PC-9 (cell line): Measurements from ENCODE around the gene CCDC18. TPM values are rescaled to one million over a fixed set of nuclear protein-coding genes. Genes with fewer than 3 reads are reported as not detected.

ENCODE experiments used
- BruUV-seq: library from RNA; stranded (reverse); fragments of 400-500 nt; replicated peaks from 2 replicates; lab custom pipeline; 2021; lab: Mats Ljungman, UMichigan
- CTCF ChIA-PET: fragments of 300-600 bp; sonication (Branson Sonifier 250); formaldehyde crosslinking; loops from one replicate; lab custom pipeline; 2022; ENCODE audit warnings: antibody characterized with exemption; lab: Charles Lee
- POLR2A ChIA-PET: fragments of 300-600 bp; sonication (Branson Sonifier 250); formaldehyde crosslinking; loops from one replicate; lab custom pipeline; 2022; ENCODE audit warnings: antibody characterized with exemption; ENCODE audit not compliant: unreplicated experiment; lab: Charles Lee
- DNase-seq, 2 experiments: peaks; one replicate each; pipeline versions ENCODE4 v3.0.0 to v3.0.0-alpha.2; 2015 to 2022; ENCODE audit warnings: mixed read lengths in 1 of 2
- H2AFZ ChIP-seq: fragments of 200-600 bp; sonication (generic); 2 replicates; pipeline ENCODE4 v1.8.1; 2017; ENCODE audit warnings: antibody characterized with exemption
- H3F3A ChIP-seq: fragments of 200-600 bp; sonication (generic); 2 replicates; pipeline ENCODE4 v1.8.1; 2017; ENCODE audit warnings: antibody characterized with exemption, mild to moderate bottlenecking, low read depth; ENCODE audit not compliant: insufficient read depth
- H3K27ac ChIP-seq: fragments of 200-600 bp; sonication (generic); 2 replicates; pipeline ENCODE4 v1.6.1; 2016; ENCODE audit warnings: mixed run types
- H3K27me3 ChIP-seq: fragments of 200-600 bp; sonication (generic); 2 replicates; pipeline ENCODE4 v1.6.1; 2016; ENCODE audit warnings: low read depth, mixed run types; ENCODE audit not compliant: insufficient read depth
- H3K36me3 ChIP-seq: fragments of 200-600 bp; sonication (generic); 2 replicates; pipeline ENCODE4 v1.6.1; 2016; ENCODE audit warnings: low read depth, mixed run types
- H3K4me1 ChIP-seq: fragments of 200-600 bp; sonication (generic); replicated peaks from 2 replicates; pipeline ENCODE4 v1.6.1; 2016; ENCODE audit warnings: mixed run types; ENCODE audit not compliant: insufficient read depth
- H3K4me2 ChIP-seq: fragments of 200-600 bp; sonication (generic); 2 replicates; pipeline ENCODE4 v1.6.1; 2017; ENCODE audit warnings: mixed run types
- H3K4me3 ChIP-seq: fragments of 200-600 bp; sonication (generic); 2 replicates; pipeline ENCODE4 v1.6.1; 2016; ENCODE audit warnings: mixed run types
- H3K79me2 ChIP-seq: fragments of 200-600 bp; sonication (generic); 2 replicates; pipeline ENCODE4 v1.6.1; 2017; ENCODE audit warnings: low read depth, mixed run types
- H3K9me2 ChIP-seq: fragments of 200-600 bp; sonication (generic); 2 replicates; pipeline ENCODE4 v1.8.1; 2017; ENCODE audit warnings: mild to moderate bottlenecking; ENCODE audit not compliant: insufficient read depth
- H3K9me3 ChIP-seq: fragments of 200-600 bp; sonication (generic); 2 replicates; pipeline ENCODE4 v1.8.1; 2016; ENCODE audit warnings: low read depth; ENCODE audit not compliant: insufficient read depth
- H4K20me1 ChIP-seq: fragments of 200-600 bp; sonication (generic); 2 replicates; pipeline ENCODE4 v1.8.1; 2017; ENCODE audit not compliant: insufficient read depth
- EZH2 ChIP-seq: fragments of 200-600 bp; sonication (generic); IDR thresholded peaks from 2 replicates; pipeline ENCODE4 v1.8.0; 2017; ENCODE audit warnings: antibody characterized with exemption, low read depth
- intact Hi-C: fragments of 100-400 bp; cut with micrococcal nuclease; formaldehyde crosslinking; loops from one replicate; pipeline ENCODE4 v1.10.0; 2022; ENCODE audit not compliant: unreplicated experiment
- total RNA-seq: library from RNA; stranded (reverse); gene quantifications from 2 replicates; pipeline ENCODE4 v1.2.3, GENCODE V29; 2021
- TF ChIP-seq, protein P1 (sequence below): fragments of 200-600 bp; sonication (generic); conservative IDR thresholded peaks from 2 replicates; pipeline ENCODE4 v1.6.1; 2017; ENCODE audit warnings: mixed run types, antibody characterized with exemption, mild to moderate bottlenecking, moderate library complexity

The CCDC18 gene
- total RNA-seq, 1 experiment from 2014 or later = 15.4 TPM

DNA sequence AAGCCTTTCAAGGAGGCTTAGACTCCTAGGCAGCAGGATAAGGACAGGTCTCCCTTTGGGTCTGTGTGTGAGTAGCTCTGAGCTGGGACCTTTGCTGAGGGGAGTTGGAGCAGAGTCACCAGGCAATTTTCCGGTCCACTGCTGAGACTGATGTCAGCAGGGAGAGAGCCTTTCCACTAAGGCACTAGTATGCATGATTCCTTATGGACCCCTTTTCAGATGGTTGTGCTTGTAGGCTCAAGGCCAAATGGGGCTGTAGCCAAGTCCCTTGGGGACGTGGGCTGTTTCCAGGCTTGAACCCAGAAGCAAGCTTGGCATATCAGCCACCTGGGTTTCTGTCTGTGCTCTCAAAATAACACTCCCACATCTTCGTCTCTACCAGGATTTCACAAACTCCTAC lies 73.0 kb downstream of the CCDC18 start:
- H3K9me3 ChIP-seq = peaks cover 9% of the 10 kb centered on the region; the same call in 1 of the 2 replicates
- H3K36me3 ChIP-seq = peaks cover 16% of the 10 kb centered on the region
- CTCF ChIA-PET = no interaction called here
- H3K4me2 ChIP-seq = no peak overlapping the region
- H3K27ac ChIP-seq = no peak overlapping the region
- H3K79me2 ChIP-seq = no peaks in the 10 kb centered on the region
- no peak overlapping the region for H2AFZ ChIP-seq
- no peaks in the 10 kb centered on the region for H3K27me3 ChIP-seq
- peaks cover 17% of the 10 kb centered on the region for H3F3A ChIP-seq
- H3K4me1 ChIP-seq = peaks cover 10% of the 10 kb centered on the region; the same call in 1 of the 2 replicates
- peak in 1 of 2 experiments; percentile 31 for DNase-seq
- intact Hi-C loops = no loop called here
- no TSS peak for BruUV-seq
- H3K4me3 ChIP-seq = no peak overlapping the region
- POLR2A ChIA-PET = no interaction called here
- no peaks in the 10 kb centered on the region for H4K20me1 ChIP-seq
- TF ChIP-seq EZH2 = no peak
- TF ChIP-seq, protein P1, sequence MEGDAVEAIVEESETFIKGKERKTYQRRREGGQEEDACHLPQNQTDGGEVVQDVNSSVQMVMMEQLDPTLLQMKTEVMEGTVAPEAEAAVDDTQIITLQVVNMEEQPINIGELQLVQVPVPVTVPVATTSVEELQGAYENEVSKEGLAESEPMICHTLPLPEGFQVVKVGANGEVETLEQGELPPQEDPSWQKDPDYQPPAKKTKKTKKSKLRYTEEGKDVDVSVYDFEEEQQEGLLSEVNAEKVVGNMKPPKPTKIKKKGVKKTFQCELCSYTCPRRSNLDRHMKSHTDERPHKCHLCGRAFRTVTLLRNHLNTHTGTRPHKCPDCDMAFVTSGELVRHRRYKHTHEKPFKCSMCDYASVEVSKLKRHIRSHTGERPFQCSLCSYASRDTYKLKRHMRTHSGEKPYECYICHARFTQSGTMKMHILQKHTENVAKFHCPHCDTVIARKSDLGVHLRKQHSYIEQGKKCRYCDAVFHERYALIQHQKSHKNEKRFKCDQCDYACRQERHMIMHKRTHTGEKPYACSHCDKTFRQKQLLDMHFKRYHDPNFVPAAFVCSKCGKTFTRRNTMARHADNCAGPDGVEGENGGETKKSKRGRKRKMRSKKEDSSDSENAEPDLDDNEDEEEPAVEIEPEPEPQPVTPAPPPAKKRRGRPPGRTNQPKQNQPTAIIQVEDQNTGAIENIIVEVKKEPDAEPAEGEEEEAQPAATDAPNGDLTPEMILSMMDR = no peak
- H3K9me2 ChIP-seq = no peaks in the 10 kb centered on the region

DNA sequence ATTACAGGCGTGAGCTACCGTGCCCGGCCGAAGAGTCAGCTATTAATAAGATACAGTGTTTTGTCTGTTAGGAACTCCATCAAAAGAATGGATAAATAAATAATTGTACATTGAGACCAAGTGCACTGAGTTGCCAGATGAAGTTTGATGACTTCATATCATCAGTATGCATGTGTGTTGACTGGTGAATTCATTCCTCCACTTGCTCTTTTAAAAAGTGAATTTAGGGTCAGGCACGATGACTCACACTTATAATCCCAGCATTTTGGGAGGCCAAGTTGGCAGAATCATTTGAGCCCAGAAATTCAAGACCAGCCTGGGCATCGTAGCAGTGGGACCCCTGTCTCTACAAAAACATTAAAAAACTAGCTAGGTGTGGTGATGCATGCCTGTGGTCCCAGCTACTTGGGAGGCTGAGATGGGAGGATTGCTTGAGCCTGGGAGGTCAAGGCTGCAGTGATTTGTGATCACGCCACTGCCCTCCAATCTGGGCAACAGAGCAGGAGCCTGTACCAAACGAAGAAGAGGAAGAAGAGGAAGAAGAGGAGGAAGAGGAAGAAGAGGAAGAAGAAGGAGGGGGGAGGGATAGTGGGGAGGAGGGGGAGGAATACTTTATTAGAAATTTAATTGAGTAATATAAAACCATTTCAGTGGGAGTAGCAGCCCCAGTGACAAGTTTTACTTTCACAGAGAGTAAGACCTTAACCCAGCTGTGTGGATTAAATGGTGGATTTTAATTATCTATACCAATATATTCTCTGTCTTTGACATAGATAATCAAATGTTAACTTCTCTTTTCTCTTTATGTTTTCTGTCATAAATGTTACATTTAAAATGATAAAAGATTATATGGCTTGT lies 74.9 kb downstream of the CCDC18 start:
- H3K4me1 ChIP-seq = peaks cover 10% of the 10 kb centered on the region; the same call in 1 of the 2 replicates
- ChIA-PET POLR2A (no interaction called here), CTCF (no interaction called here)
- no peaks in the 10 kb centered on the region for H3K9me2 ChIP-seq
- no TSS peak for BruUV-seq
- TF ChIP-seq, protein P1 = no peak
- no peak for TF ChIP-seq EZH2
- intact Hi-C loops = no loop called here
- H3K9me3 ChIP-seq = peaks cover 9% of the 10 kb centered on the region; the same call in 1 of the 2 replicates
- peak in 1 of 2 experiments; percentile 48 for DNase-seq
- H3K27ac ChIP-seq = no peak overlapping the region
- no peak overlapping the region for H2AFZ ChIP-seq
- no peak overlapping the region for H3K4me3 ChIP-seq
- H4K20me1 ChIP-seq = no peaks in the 10 kb centered on the region
- no peaks in the 10 kb centered on the region for H3K79me2 ChIP-seq
- H3F3A ChIP-seq = peaks cover 17% of the 10 kb centered on the region
- H3K27me3 ChIP-seq = no peaks in the 10 kb centered on the region
- H3K4me2 ChIP-seq = no peak overlapping the region
- peaks cover 29% of the 10 kb centered on the region for H3K36me3 ChIP-seq

DNA sequence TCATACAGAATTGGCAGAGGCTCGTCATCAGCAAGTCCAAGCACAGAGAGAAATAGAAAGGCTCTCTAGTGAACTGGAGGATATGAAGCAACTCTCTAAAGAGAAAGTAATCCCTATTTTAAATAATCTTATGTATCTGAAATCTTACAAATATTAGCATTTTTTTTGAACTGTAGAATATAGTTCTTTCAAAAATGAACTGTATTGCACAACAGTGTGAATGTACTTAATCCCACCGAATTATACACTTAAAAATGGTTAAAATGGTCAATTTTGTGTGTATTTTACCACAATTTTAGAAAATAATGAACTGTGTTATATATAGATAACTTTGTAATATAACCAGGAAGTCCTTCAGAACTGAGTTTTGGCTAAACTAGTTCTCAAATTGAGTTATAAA lies 75.9 kb downstream of the CCDC18 start:
- ChIA-PET POLR2A (no interaction called here), CTCF (no interaction called here)
- Histone ChIP-seq H3K4me3 (no peak overlapping the region), H3K9me3 (peaks cover 15% of the 10 kb centered on the region), H3K36me3 (peaks cover 32% of the 10 kb centered on the region), H3K4me2 (no peak overlapping the region), H3K79me2 (no peaks in the 10 kb centered on the region), H3K9me2 (no peaks in the 10 kb centered on the region), H3K27ac (no peak overlapping the region), H3K4me1 (peaks cover 10% of the 10 kb centered on the region; the same call in 1 of the 2 replicates), H3K27me3 (no peaks in the 10 kb centered on the region), H2AFZ (no peak overlapping the region), H3F3A (peaks cover 17% of the 10 kb centered on the region), H4K20me1 (no peaks in the 10 kb centered on the region)
- intact Hi-C loops = no loop called here
- TF ChIP-seq, protein P1 = no peak
- no peak for TF ChIP-seq EZH2
- DNase-seq = peak in 1 of 2 experiments; percentile 12
- no TSS peak for BruUV-seq
